IPS-18c (cell line): ENCODE data around the gene ATG2A.
A peak's percentile ranks its signal among the peaks of the same experiment; 100 is the strongest.

Experiments
- H3K4me3 ChIP-seq: 2 replicates; pipeline ENCODE4 v1.7.0; 2013; ENCODE audit warnings: low read depth, mild to moderate bottlenecking, low read length, moderate library complexity; ENCODE audit not compliant: insufficient read depth
- H3K9me3 ChIP-seq: one replicate; pipeline ENCODE4 v1.6.1; 2013; ENCODE audit warnings: mild to moderate bottlenecking, low read length, moderate library complexity; ENCODE audit not compliant: control insufficient read depth, insufficient read depth

ATG2A gene

DNA sequence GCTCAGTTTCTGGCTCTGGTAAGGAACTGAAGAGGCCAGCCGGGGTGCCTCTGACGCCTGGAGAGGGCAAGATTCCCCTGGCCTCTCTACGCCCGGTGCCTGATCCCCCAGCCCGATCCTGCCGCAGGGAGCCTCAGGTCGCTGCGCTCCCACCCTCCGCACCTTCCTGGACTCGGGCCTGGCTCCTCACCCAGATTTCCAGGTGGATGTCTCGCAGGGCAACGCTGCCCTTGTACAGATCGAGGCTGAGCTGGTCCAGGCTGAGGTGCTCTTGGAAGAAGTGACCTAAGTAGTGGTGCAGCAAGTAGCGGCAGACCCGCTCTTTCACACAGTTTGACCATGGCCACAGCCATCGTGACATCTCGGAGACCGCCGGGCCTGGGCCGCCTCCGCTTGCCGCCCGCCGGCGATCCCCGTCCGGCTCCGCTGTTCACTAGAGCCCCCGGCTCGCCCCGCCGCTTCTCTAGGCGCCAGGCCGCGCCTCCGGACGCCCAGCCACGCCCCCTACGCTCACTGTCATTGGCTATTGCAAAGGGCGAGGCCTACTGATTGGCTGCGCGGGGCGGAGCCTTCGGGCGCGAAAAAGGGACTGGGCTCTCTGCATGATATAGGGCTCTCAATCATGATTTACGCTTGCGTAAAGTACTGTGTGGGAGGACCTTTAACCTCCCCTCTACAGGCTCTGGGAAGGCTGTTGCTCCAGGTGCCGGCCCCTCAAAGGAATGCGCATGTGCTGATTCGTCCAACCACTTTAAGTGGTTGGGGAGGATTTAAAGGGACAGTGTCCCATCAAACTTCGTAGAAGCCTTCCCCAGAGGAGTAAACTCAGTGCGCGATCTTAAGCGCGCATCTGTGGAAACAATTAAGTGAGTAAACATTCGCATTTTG lies at the start of gene ATG2A:
Gene ATG2A, minus strand, starts transcription at position 435 of the 888 bp plus-strand sequence. Its CDS starts 74 bp downstream, at position 361.
- H3K9me3 ChIP-seq, result no peaks in the 10 kb centered on the region
- H3K4me3 ChIP-seq, result peak within 1 kb of the TSS; percentile 89

- H3K9me3 ChIP-seq, result no peaks in the 10 kb centered on the region
- no peak overlapping the region for H3K4me3 ChIP-seq
Measured at GRCh38 chr11:64963072-64963631, 46.1 kb upstream of the ATG2A start.

- Histone ChIP-seq H3K9me3 (no peaks in the 10 kb centered on the region), H3K4me3 (no peak overlapping the region)
Measured at GRCh38 chr11:64960719-64961118, 43.7 kb upstream of the ATG2A start.

- Histone ChIP-seq H3K9me3 (no peaks in the 10 kb centered on the region), H3K4me3 (no peak overlapping the region)
Measured at GRCh38 chr11:64959498-64959897, 42.5 kb upstream of the ATG2A start.

DNA sequence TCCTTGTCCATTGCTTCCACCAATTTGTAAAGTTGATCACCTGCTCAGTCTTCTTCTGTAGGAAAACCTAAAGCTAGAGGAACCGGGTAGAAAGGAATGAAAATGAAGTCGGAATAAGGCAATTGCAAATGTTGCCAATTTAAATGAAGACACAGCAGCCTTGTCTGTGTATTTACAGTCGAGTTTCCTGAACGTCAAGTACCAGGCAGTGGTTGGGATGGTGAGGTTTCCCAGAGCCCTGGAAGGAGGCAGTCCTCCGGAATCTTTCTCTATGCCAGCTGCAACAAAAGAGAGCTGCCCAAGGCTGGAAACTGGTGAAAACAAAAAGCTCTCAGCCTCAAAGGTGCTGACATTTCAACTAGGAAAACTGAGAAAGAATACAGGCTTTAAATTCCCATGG lies 37.2 kb upstream of the ATG2A start:
- H3K9me3 ChIP-seq, result no peaks in the 10 kb centered on the region
- no peak overlapping the region for H3K4me3 ChIP-seq

- Histone ChIP-seq H3K4me3 (no peak overlapping the region), H3K9me3 (no peaks in the 10 kb centered on the region)
Measured at GRCh38 chr11:64951529-64951928, 34.5 kb upstream of the ATG2A start.

DNA sequence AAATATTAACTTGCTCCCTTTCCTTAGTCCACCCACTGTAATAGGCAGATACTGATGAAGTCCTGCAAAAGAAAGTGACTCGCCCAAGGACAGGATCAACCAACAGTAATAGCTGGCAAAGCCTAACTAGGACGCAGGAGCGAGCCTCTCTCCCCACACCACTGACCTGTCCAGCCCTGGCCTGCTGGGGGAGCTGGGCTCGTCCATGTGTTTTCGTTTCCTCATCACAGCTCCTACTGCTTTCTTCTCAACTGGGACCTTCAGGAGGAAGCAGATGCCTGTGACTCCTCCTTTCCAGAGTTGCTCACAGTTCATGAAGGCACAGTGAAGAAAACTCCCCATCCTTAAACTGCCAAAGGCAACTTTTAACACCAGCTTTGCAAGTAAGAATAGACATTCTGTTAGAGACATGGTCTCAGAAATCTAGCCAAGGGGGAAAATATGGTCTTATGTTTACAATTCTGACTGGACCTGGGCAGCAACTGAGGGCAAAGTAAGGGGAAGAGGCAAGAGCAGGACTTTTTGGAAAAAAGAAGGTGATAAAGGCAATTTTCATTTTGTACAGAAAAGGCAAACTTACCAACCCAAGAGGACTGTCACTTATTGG lies 30.3 kb upstream of the ATG2A start:
- Histone ChIP-seq H3K9me3 (no peaks in the 10 kb centered on the region), H3K4me3 (no peak overlapping the region)

DNA sequence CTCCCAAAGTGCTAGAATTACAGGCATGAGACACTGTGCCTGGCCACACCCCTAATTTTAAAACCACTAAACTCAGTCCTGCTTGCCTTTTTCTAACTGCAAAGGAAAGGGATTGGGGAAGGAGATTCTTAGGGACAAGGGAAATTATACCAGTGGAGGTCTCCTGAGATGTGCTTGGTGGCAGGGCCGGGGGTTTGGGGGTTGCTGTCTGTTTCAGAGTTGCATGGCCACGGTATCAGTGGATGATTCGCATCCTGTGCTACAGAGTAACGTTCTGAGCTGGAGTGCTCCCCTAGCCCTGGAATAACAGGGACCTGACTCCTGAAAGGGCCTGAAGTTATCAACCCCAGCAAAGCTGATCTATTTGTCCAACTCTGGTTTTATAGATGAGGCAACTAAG lies 19.5 kb upstream of the ATG2A start:
- Histone ChIP-seq H3K4me3 (no peak overlapping the region), H3K9me3 (no peaks in the 10 kb centered on the region)

- Histone ChIP-seq H3K4me3 (no peak within 1 kb of the TSS), H3K9me3 (no peaks in the 10 kb centered on the region)
Measured at GRCh38 chr11:64935359-64936081, 18.5 kb upstream of the ATG2A start, which contains the start of gene GPHA2. Gene GPHA2 (minus strand): TSS chr11:64935893. CDS start chr11:64935460, 433 bp downstream.

DNA sequence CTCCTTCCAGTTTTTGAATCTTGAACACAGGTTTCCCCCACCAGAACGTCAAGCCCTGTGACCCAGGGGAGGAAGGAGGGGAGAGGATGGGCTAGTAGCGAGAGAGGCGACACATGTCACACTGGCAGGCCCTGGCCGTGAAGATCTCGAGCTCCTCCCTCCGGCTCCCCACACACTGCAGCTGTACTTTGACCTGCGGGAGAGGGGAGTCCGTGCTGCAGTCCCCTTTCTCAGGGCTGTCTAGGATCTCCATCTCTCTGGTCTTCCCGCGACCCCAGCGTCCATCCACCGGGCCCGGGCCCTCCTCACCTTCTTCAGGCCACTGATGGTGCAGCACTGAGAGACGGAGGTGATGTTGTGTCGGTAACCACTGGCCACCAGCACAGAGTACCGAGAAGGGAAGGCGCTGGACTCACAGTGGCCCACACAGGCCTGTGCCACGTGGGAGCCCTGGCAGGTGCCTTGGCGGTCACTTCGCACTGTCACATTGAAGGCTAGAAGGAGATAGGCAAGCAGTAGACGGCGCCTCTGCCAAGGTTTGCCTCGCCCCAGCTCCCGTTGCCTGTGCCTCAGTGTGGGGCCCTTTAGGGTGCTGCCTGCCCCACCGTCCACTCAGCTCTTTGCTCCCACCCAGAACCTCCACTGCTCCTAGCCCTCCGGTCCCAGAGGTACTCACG lies 17.8 kb upstream of the ATG2A start:
- Histone ChIP-seq H3K9me3 (no peaks in the 10 kb centered on the region), H3K4me3 (no peak overlapping the region)

DNA sequence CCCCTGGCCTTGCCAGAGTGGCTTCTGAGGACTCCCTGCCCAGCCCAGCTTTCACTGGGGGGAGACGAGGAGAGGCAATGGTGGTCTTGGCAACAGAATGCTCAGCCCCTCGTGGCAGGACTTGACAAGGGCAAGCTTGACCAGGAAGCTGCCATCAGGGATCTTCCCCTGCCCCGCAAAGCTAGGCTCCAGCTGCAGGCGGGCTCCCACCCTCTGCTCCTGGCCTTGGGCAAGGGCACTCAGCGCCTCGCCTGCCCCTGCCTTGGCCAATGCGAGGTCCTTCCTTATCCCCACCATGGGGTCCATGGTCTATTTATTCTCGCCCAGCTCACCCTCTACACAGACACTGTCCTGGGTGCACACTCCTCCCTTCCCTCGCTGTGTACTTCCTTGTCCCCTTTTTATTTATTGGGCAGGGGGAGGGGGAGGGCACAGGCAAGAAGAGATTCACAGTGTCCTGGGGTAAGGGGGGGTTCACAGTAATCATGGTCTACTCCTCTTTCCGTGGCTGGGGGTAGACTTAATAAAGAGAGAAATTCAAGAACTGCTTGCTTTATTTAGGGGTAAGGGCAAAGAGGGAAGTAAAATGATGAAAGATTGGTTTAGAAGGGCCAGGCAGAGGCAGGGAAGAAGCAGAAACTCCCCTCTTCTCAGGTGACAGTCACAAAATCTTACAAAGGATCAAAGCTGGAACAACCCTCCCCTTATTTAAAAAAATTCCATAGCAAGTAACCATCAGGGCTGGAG lies 17.1 kb upstream of the ATG2A start:
- Histone ChIP-seq H3K9me3 (no peaks in the 10 kb centered on the region), H3K4me3 (no peak overlapping the region)

- no peak overlapping the region for H3K4me3 ChIP-seq
- H3K9me3 ChIP-seq, result no peaks in the 10 kb centered on the region
Measured at GRCh38 chr11:64933213-64933934, 16.4 kb upstream of the ATG2A start.

- Histone ChIP-seq H3K4me3 (no peak overlapping the region), H3K9me3 (no peaks in the 10 kb centered on the region)
Measured at GRCh38 chr11:64932324-64932723, 15.3 kb upstream of the ATG2A start.

- H3K4me3 ChIP-seq, result no peak overlapping the region
Measured at GRCh38 chr11:64931290-64931689, 14.3 kb upstream of the ATG2A start.

GRCh38 chr11:64930340-64930739 lies 13.3 kb upstream of the ATG2A start:
- H3K9me3 ChIP-seq, result no peaks in the 10 kb centered on the region
- no peak overlapping the region for H3K4me3 ChIP-seq

More at GRCh38 chr11:64931290-64931689, 14.3 kb upstream of the ATG2A start:
- H3K9me3 ChIP-seq, result no peaks in the 10 kb centered on the region

- H3K4me3 ChIP-seq, result no peak overlapping the region
- H3K9me3 ChIP-seq, result no peaks in the 10 kb centered on the region
Measured at GRCh38 chr11:64929625-64930024, 12.6 kb upstream of the ATG2A start.
